HG03439 (cell line): ENCODE results near the gene SIGLEC8.
"Not testable (repeated sequence)": the region's sequence is repeated elsewhere in the genome, so short reads cannot be mapped to it uniquely, and the experiment has no call there.

Experiments used
- ATAC-seq: cut with Tn5 transposase; IDR thresholded peaks from one replicate; pipeline ENCODE4 v1.9.1; 2021; ENCODE audit warnings: mild to moderate bottlenecking, moderate library complexity; ENCODE audit not compliant: unreplicated experiment

The SIGLEC8 gene

GRCh38 chr19:51448011-51448410 is 10.2 kb downstream of the SIGLEC8 start:
- no peak for ATAC-seq

GRCh38 chr19:51447510-51447909 is 10.7 kb downstream of the SIGLEC8 start:
- not testable (repeated sequence) for ATAC-seq

DNA sequence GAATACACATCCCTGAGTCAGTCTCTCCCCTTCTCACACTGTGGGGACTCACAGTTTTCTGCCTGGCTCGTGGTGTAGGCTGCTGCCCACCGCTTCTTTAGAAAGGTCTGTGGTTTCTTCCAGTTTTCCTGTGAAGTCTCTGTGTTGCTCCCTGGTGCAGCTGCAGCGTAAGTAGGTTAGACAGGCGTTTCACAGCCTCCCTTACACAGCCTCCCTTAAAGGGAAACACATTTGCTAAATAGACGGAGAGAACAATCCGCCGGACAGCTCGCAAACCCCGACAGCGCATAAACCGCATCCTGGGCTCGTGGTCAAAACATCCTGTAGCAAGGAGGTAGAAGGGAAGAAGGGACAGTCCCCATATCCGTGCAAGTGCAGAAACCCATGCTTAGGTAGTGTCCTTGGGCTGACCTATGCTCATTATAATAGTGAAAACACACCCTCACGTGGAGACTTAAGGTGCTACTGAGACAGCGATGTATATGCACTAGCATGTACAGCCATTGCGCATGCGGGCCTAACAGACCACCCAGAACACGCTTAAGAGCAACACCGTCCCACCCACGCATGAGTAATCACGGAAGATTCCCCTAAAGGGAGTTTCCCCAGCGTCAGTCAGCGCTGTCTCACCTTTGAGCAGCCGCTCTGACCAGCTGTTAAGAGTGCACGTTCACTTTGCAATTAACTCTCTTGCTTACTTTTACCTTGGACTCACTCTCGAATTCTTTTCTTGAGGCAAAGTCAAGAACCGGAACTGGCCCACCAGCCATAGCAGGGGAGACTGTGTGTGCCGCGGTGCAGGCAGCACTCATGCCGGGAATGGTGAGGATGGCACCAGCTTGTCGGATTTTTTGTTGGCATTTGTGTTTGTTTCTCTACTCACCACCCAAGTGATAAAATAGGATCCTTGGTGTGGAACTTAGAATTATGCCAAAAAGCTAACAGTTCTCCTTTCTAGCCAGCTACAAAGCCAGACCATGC is 16.6 kb downstream of the SIGLEC8 start:
- ATAC-seq = peak; percentile 90

- no peak for ATAC-seq
These were observed 17.3 kb downstream of the SIGLEC8 start for GRCh38 chr19:51440846-51441409.

DNA sequence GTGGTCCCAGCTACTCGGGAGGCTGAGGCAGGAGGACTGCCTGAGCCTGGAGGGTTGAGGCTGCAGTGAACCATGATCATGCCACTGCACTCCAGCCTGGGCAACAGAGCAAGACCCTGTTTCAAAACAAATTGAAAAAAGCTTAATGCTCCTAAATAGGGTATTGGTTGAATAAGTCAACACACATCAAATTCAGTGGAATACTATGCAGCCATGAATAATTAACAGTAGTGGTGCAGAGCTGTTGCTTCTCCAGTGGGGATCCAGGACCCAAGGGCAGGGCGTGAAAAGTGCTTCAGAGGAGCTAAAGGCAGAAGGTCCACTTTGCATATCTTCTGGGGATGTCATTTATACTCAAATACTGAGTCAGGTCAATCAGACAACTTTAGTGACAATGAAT is 18.2 kb downstream of the SIGLEC8 start:
- no peak for ATAC-seq

GRCh38 chr19:51439021-51439465 is 19.2 kb downstream of the SIGLEC8 start:
- ATAC-seq = no peak

DNA sequence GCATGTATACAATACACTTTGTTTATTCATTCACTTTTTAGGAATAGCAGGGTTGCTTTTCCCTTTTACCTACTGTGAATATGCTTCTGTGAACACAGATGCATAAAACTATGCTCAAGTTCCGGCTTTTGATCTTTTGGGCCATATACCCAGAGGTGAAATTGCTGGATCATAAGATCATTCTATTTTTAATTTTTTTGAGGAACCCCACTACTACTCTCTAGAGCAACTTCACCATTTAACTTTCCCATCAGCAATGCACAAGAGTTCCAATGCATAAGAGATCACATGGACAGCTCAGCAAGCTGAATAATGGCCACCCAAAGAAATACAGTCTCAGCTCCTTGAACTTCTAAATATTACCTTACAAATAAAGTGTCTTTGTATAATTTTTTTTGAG is 23.8 kb downstream of the SIGLEC8 start:
- ATAC-seq = no peak

DNA sequence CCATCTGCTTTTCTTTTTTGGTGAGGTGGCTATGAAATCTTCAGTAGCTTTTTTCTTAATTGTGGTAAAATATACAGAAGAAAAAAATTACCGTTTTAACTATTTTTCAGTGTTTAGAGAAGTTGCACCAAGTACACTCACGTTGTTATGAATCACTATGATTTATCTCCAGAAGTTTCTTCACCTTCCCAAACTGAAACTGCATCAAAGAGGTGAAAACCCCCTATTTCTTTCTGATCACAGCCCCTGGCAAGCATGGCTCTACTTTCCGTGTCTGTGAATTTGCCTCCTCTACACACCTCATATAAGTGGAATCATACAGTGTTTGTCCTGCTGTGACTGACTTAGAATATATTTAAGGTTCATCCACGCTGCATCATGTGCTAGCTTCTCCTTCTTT is 25.2 kb downstream of the SIGLEC8 start:
- no peak for ATAC-seq

DNA sequence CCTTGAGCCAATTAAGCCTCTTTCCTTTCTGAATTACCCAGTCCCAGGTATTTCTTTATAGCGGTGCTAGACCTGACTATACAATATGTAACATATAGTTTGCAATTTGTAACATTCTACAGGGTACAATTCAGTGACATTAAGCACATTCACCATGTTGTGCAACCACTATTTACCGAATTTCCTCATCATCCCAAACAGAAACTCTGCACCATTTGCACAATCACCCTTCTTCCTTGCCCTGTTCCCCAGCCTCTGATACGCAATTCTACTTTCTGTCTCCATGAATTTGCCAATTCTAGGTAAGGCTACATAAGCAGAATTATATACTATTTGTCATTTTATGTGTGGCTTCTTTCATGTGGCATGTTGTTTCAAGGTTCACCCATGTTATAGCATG is 27.1 kb downstream of the SIGLEC8 start:
- ATAC-seq = no peak

DNA sequence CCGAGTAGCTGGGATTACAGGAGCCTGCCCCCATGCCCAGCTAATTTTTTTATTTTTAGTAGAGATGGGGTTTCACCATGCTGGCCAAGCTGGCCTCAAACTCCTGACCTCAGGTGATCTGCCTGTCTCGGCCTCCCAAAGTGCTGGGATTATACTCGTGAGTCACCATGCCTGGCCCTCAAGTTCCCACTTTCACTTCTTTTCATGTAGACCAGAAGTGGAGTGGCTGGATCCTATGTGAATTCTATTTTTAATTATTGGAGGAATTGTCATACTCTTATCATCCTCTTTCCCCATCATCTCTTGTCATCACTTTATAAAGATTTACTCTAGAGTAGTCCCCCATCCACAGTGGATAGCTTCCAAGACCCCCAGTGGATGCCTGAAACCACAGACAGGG is 28.0 kb downstream of the SIGLEC8 start:
- no peak for ATAC-seq

DNA sequence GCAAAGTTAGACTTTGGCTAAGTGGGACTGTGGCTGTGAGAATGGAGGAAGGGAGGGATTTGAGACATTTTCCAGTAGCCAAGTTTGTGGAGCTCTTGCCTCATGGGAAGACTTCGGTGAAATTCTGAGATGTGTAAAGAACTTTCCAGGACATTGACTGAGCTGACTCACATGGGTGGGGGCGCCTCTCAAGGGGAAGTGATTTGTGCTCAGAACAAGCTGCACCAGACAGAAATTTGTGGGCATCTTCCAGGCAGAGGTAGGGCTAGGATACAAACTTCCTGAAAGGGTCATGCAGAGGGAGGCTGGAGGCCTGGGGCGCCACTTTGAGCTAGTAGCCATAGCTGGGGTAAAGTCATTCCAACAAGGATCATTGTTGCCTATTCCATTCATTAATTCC is 31.1 kb downstream of the SIGLEC8 start:
- ATAC-seq = no peak

DNA sequence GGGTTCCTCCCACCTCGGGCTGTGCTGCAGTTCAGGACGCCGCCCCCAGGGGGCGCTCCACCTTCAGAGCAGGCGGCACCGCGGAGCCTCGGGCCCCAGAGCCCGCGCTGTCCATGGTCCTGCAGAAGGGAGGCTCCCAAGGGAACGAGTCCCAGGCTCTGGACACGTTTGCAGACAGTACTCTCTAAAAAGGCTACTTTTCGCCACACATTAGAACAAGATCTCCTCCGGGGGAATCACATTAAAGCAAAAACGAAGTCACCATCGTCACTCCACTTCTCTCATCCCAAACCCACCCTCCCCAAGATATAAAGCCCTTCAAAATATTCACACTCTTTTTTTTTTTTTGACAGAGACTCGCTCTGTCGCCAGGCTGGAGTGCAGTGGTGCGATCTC is 36.2 kb downstream of the SIGLEC8 start:
- ATAC-seq = no peak

DNA sequence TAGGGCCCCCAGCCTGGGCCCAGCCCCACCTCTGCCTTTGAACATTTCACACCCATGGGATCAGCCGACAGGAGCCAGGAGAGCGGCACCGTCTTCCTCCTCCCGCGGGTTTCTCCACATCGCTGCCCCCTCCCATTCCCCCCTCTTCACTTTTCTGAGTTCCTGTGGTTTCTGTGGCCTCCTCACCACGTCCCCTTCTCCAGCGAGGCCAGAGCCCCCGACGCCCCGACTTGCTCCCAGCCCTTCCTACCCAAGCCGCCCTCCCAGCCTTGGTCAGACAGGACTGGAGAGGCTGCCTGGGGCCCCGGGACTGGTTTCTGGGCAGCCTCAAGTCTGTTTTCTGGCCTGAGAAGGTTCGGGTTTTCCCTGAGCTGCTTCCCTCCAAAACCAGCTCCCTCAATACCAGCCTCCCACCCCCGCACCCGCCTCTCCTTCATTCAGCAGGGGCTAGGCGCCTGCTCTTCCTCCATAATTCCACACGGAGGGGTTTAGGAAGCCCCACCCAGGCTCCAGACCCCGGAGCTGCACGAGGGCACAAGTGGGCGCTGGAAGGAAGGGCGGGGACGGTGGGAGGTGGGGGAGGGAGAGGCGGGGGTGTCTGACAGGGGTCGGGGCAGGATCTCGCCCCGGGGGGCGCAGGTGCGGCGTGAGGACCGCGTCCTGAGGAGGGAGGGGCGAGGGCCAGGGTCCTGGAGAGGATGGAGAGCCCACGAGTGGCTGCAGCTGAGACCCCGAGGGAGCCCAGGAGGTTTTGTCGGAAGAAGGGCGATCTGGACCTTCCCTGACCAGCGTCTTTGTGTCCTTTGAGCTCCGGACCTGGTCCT is 36.8 kb downstream of the SIGLEC8 start:
- no peak for ATAC-seq

GRCh38 chr19:51420511-51420910 is 37.7 kb downstream of the SIGLEC8 start:
- not testable (repeated sequence) for ATAC-seq

- ATAC-seq = no peak
These were observed 39.5 kb downstream of the SIGLEC8 start for GRCh38 chr19:51418707-51419106.

- ATAC-seq = no peak
These were observed 40.5 kb downstream of the SIGLEC8 start for GRCh38 chr19:51417810-51418157.

- no peak for ATAC-seq
These were observed 41.0 kb downstream of the SIGLEC8 start, which contains the start of gene SIGLEC10 for GRCh38 chr19:51417107-51417809. Gene SIGLEC10, minus strand, starts transcription at chr19:51417642. Its CDS starts 61 bp downstream, at chr19:51417581.

DNA sequence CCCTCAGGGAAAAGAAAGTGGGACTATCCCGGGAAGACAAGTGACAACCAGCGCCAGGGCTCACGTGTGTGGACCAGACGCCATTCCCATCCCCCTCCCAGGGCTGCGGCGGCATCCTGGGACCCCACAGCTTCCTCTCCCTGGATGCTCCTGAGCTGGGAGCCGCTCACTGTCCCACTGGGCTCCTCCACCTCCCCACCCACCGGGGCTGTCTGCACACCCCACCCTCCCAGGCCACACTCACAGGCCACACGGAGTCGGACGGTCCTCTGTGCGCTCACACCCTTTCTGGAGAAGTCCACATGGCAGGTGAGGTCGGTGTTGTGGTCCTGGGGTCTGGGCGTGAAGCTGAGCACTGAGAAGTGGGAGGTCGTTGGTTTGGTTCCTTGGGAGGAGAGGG is 41.8 kb downstream of the SIGLEC8 start:
- not testable (repeated sequence) for ATAC-seq

DNA sequence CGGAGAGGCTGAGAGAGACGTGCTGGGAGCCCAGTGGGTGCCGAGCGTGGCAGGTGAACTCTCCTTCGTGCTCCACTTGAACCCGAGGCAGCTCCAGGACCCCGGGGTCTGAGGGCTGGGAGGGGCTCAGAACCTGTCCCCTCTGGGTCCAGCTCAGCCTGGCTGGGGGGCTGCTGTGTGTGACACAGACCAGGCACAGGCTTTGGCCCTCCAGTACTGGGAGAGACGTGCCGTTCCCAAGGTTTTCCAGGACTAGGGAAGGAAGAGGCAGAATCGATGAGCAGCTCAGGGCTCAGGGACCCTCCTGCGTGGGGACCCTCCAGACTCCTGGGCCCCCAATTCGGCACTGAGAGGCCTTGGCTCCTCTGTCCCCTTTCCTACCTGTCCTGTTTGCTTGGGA is 43.1 kb downstream of the SIGLEC8 start:
- no peak for ATAC-seq

- ATAC-seq = no peak
These were observed 47.1 kb downstream of the SIGLEC8 start for GRCh38 chr19:51410950-51411748.
